WTC11 (cell line): ENCODE measurements around the gene NSF. TPM values are rescaled to one million over a fixed set of nuclear protein-coding genes. Genes with fewer than 3 reads are reported as not detected.

Experiments
- ATAC-seq: fragments of 200-7000 bp; cut with Tn5 transposase; 2 replicates; pipeline ENCODE4 v1.10.0; 2021; ENCODE audit warnings: mild to moderate bottlenecking, moderate library complexity
- CTCF ChIA-PET: fragments of 300-600 bp; sonication (Branson Sonifier 250); formaldehyde crosslinking; loops from one replicate; lab custom pipeline; 2021; ENCODE audit warnings: antibody characterized with exemption; lab: Charles Lee
- POLR2A ChIA-PET: fragments of 350-600 bp; sonication (Branson Sonifier 250); formaldehyde crosslinking; loops from one replicate; lab custom pipeline; 2021; ENCODE audit warnings: antibody characterized with exemption; lab: Charles Lee
- DNase-seq: peaks from one replicate; pipeline ENCODE4 v3.0.0; 2021; ENCODE audit warnings: low spot score
- H3K27ac Mint-ChIP-seq: 2 replicates; pipeline ENCODE4 v1.8.0; 2021; ENCODE audit warnings: mixed read lengths
- H3K27me3 Mint-ChIP-seq: 2 replicates; pipeline ENCODE4 v1.8.0; 2021; ENCODE audit warnings: low read depth, mild to moderate bottlenecking, moderate library complexity, mixed read lengths
- H3K36me3 Mint-ChIP-seq: 2 replicates; pipeline ENCODE4 v1.8.0; 2021; ENCODE audit warnings: mixed read lengths
- H3K4me1 Mint-ChIP-seq: 2 replicates; pipeline ENCODE4 v1.8.0; 2022; ENCODE audit warnings: mixed read lengths
- H3K4me3 Mint-ChIP-seq: 2 replicates; pipeline ENCODE4 v1.8.0; 2021; ENCODE audit warnings: mild to moderate bottlenecking, moderate library complexity, mixed read lengths
- H3K9me3 Mint-ChIP-seq: 2 replicates; pipeline ENCODE4 v1.8.0; 2021; ENCODE audit warnings: mixed read lengths
- AR ChIP-seq: fragments of 250-450 bp; sonication (Bioruptor Pico); IDR thresholded peaks from 2 replicates; pipeline ENCODE4 v1.9.0; 2021; ENCODE audit warnings: mild to moderate bottlenecking
- CREB1 ChIP-seq: sonication (generic); formaldehyde crosslinking; IDR thresholded peaks from 2 replicates; pipeline ENCODE4 v1.8.0; 2023; ENCODE audit warnings: mild to moderate bottlenecking, missing genetic modification reagents
- E2F5 ChIP-seq: sonication (generic); formaldehyde crosslinking; IDR thresholded peaks from 2 replicates; pipeline ENCODE4 v1.8.1; 2022; ENCODE audit warnings: mild to moderate bottlenecking, moderate library complexity, missing genetic modification reagents
- ERG ChIP-seq: fragments of 250-450 bp; sonication (Bioruptor Pico); IDR thresholded peaks from 2 replicates; pipeline ENCODE4 v1.8.0; 2021; ENCODE audit warnings: mild to moderate bottlenecking
- FOXJ3 ChIP-seq: sonication (generic); formaldehyde crosslinking; IDR thresholded peaks from 2 replicates; pipeline ENCODE4 v1.9.0; 2021; ENCODE audit warnings: missing genetic modification reagents, mild to moderate bottlenecking, borderline replicate concordance
- GRHL2 ChIP-seq: fragments of 250-450 bp; sonication (Bioruptor Pico); IDR thresholded peaks from 2 replicates; pipeline ENCODE4 v1.8.0; 2022; ENCODE audit warnings: mild to moderate bottlenecking, moderate library complexity; ENCODE audit not compliant: insufficient replicate concordance, severe bottlenecking
- IRF2 ChIP-seq: sonication (generic); formaldehyde crosslinking; IDR thresholded peaks from 2 replicates; pipeline ENCODE4 v1.8.0; 2022; ENCODE audit warnings: low read depth, missing genetic modification reagents, borderline replicate concordance
- JAZF1 ChIP-seq: fragments of 250-450 bp; sonication (Bioruptor Pico); IDR thresholded peaks from 2 replicates; pipeline ENCODE4 v1.9.0; 2021; ENCODE audit warnings: moderate library complexity, mild to moderate bottlenecking, inconsistent platforms
- KAT7 ChIP-seq: sonication (generic); formaldehyde crosslinking; IDR thresholded peaks from 2 replicates; pipeline ENCODE4 v1.8.1; 2023; ENCODE audit warnings: missing genetic modification reagents, mild to moderate bottlenecking, borderline replicate concordance
- MAX ChIP-seq: sonication (generic); formaldehyde crosslinking; IDR thresholded peaks from 2 replicates; pipeline ENCODE4 v1.8.0; 2022; ENCODE audit warnings: mild to moderate bottlenecking, missing genetic modification reagents
- MYBL2 ChIP-seq: sonication (generic); formaldehyde crosslinking; IDR thresholded peaks from 2 replicates; pipeline ENCODE4 v1.8.1; 2023; ENCODE audit warnings: mild to moderate bottlenecking, moderate library complexity, missing genetic modification reagents
- NR2C2 ChIP-seq: sonication (generic); formaldehyde crosslinking; IDR thresholded peaks from 2 replicates; pipeline ENCODE4 v1.8.0; 2022; ENCODE audit warnings: mild to moderate bottlenecking, missing genetic modification reagents
- NR3C1 ChIP-seq: sonication (generic); formaldehyde crosslinking; conservative IDR thresholded peaks from 2 replicates; pipeline ENCODE4 v1.8.1; 2023; ENCODE audit warnings: low read depth, mild to moderate bottlenecking, missing genetic modification reagents
- SMAD4 ChIP-seq: sonication (generic); formaldehyde crosslinking; IDR thresholded peaks from 2 replicates; pipeline ENCODE4 v1.8.0; 2022; ENCODE audit warnings: mild to moderate bottlenecking, missing genetic modification reagents
- SOX15 ChIP-seq: fragments of 250-450 bp; sonication (Bioruptor Pico); IDR thresholded peaks from 2 replicates; pipeline ENCODE4 v1.9.0; 2021; ENCODE audit warnings: mild to moderate bottlenecking
- TP53 ChIP-seq: sonication (generic); formaldehyde crosslinking; IDR thresholded peaks from 2 replicates; pipeline ENCODE4 v1.8.1; 2023; ENCODE audit warnings: mild to moderate bottlenecking, missing genetic modification reagents
- USF1 ChIP-seq: sonication (generic); formaldehyde crosslinking; IDR thresholded peaks from 2 replicates; pipeline ENCODE4 v1.8.0; 2022; ENCODE audit warnings: mild to moderate bottlenecking, missing genetic modification reagents
- USF2 ChIP-seq: sonication (generic); formaldehyde crosslinking; IDR thresholded peaks from 2 replicates; pipeline ENCODE4 v1.8.1; 2023; ENCODE audit warnings: mild to moderate bottlenecking, missing genetic modification reagents, moderate library complexity
- ZNF281 ChIP-seq: sonication (generic); formaldehyde crosslinking; IDR thresholded peaks from 2 replicates; pipeline ENCODE4 v1.8.0; 2023; ENCODE audit warnings: mild to moderate bottlenecking, missing genetic modification reagents
- ZNF532 ChIP-seq: fragments of 250-450 bp; sonication (Bioruptor Pico); IDR thresholded peaks from 2 replicates; pipeline ENCODE4 v1.9.0; 2021; ENCODE audit warnings: mild to moderate bottlenecking, borderline replicate concordance
- total RNA-seq: library from RNA; stranded (reverse); gene quantifications from 3 replicates; pipeline ENCODE4 v1.2.3, GENCODE V29; 2021

NSF gene
- total RNA-seq, 1 experiment from 2014 or later: 23.0 TPM

GRCh38 chr17:46764709-46765401, 174.4 kb downstream of the NSF start:
- Mint-ChIP-seq H3K27me3 (peaks cover 30% of the 10 kb centered on the region), H3K36me3 (peaks cover 22% of the 10 kb centered on the region; the same call in 1 of the 2 replicates), H3K4me1 (peaks cover 25% of the 10 kb centered on the region), H3K4me3 (no peak overlapping the region), H3K9me3 (no peaks in the 10 kb centered on the region), H3K27ac (no peak overlapping the region)
- no peak for TF ChIP-seq JAZF1 (CRISPR knock-in tag)
- TF ChIP-seq ZNF532: no peak
- no peak for TF ChIP-seq USF2 (CRISPR knock-in tag)
- TF ChIP-seq SOX15 (CRISPR knock-in tag): no peak
- no peak for TF ChIP-seq TP53 (CRISPR knock-in tag)
- TF ChIP-seq MYBL2 (CRISPR knock-in tag): no peak
- TF ChIP-seq E2F5 (CRISPR knock-in tag): no peak
- no peak for TF ChIP-seq CREB1 (CRISPR knock-in tag)
- no peak for TF ChIP-seq ERG
- no peak for TF ChIP-seq SMAD4 (CRISPR knock-in tag)
- TF ChIP-seq IRF2 (CRISPR knock-in tag): no peak
- no peak for TF ChIP-seq KAT7
- TF ChIP-seq NR3C1 (CRISPR knock-in tag): no peak
- TF ChIP-seq GRHL2 (CRISPR knock-in tag): no peak
- ChIA-PET POLR2A (no interaction called here), CTCF (interaction anchor here (1.2 to 1.4 kb wide), 3 partner anchors 38 to 112 kb away, joined by 3 to 4 read pairs (median 3); no protein-coding TSS in a partner anchor)
- no peak for DNase-seq
- ATAC-seq: no peak

- CTCF ChIA-PET: interaction anchor here (1.2 to 1.4 kb wide), 3 partner anchors 38 to 111 kb away, joined by 3 to 4 read pairs (median 3); no protein-coding TSS in a partner anchor
- Mint-ChIP-seq H3K4me3 (no peak overlapping the region), H3K27me3 (peaks cover 36% of the 10 kb centered on the region), H3K9me3 (no peaks in the 10 kb centered on the region), H3K4me1 (peaks cover 30% of the 10 kb centered on the region), H3K36me3 (peaks cover 22% of the 10 kb centered on the region; the same call in 1 of the 2 replicates), H3K27ac (no peak overlapping the region)
- DNase-seq (no peak), ATAC-seq (no peak)
- POLR2A ChIA-PET: no interaction called here
- TF ChIP-seq AR (CRISPR knock-in tag) (no peak), NR2C2 (CRISPR knock-in tag) (no peak), USF1 (CRISPR knock-in tag) (no peak), MAX (no peak), FOXJ3 (CRISPR knock-in tag) (no peak), ZNF281 (no peak)
Measured at GRCh38 chr17:46765453-46765852, 175.0 kb downstream of the NSF start.
